Neural crest cell (in vitro differentiated cells): ENCODE measurements around the gene NDC1. TPM values are rescaled to one million over a fixed set of nuclear protein-coding genes. Genes with fewer than 3 reads are reported as not detected.
A peak's percentile ranks its signal among the peaks of the same experiment; 100 is the strongest.
"Not testable (repeated sequence)": the region's sequence is repeated elsewhere in the genome, so short reads cannot be mapped to it uniquely, and the experiment has no call there.

ENCODE experiments used
- DNase-seq: peaks from one replicate; pipeline ENCODE4 v3.0.0; 2021; ENCODE audit warnings: low read depth, mixed read lengths, low spot score
- H3K27ac Mint-ChIP-seq: one replicate; pipeline ENCODE4 v1.8.0; 2021; ENCODE audit warnings: mild to moderate bottlenecking, mixed read lengths; ENCODE audit not compliant: unreplicated experiment
- H3K27me3 Mint-ChIP-seq: 2 replicates; pipeline ENCODE4 v1.8.0; 2021; ENCODE audit warnings: low read depth, mild to moderate bottlenecking, mixed read lengths
- H3K36me3 Mint-ChIP-seq: 2 replicates; pipeline ENCODE4 v1.8.0; 2021; ENCODE audit warnings: low read depth, mild to moderate bottlenecking, mixed read lengths
- H3K4me1 Mint-ChIP-seq: 2 replicates; pipeline ENCODE4 v1.8.0; 2021; ENCODE audit warnings: mixed read lengths
- H3K4me3 Mint-ChIP-seq: one replicate; pipeline ENCODE4 v1.8.0; 2021; ENCODE audit warnings: mild to moderate bottlenecking, mixed read lengths
- H3K9me3 Mint-ChIP-seq: 2 replicates; pipeline ENCODE4 v1.8.0; 2021; ENCODE audit warnings: mixed read lengths
- total RNA-seq: library from RNA; stranded (reverse); gene quantifications from 2 replicates; pipeline ENCODE4 v1.2.1, GENCODE V29; 2021
- TF ChIP-seq, protein P1 (sequence below): fragments of 200-600 bp; sonication (generic); conservative IDR thresholded peaks from 2 replicates; pipeline ENCODE4 v1.5.0; 2021; ENCODE audit warnings: antibody characterized with exemption, mild to moderate bottlenecking

The NDC1 gene
- total RNA-seq, 1 donor from 2014 or later, result 47.3 TPM

DNA sequence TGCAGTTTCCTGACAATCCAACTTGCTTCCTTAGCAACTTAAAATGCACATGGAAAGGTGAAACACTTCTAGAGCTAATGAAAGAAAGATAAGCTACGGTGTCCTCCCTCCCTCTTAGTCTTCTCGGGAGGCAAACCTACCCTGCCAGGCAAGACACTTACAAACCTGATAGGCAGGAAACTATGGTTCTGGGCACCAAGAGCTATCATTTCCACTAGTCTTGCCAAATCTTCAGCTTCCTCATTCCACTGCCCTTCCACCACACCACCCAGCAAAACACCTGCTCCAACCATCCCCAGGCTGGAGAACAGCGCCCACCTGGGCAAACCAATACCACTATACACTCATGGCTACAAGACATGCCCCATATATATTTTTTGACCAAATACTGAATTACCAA is 15.2 kb downstream of the NDC1 start:
- Mint-ChIP-seq H3K36me3 (peaks cover 6% of the 10 kb centered on the region), H3K27me3 (no peaks in the 10 kb centered on the region), H3K4me3 (no peak overlapping the region), H3K9me3 (no peaks in the 10 kb centered on the region), H3K4me1 (no peaks in the 10 kb centered on the region), H3K27ac (no peak overlapping the region)
- TF ChIP-seq, protein P1, sequence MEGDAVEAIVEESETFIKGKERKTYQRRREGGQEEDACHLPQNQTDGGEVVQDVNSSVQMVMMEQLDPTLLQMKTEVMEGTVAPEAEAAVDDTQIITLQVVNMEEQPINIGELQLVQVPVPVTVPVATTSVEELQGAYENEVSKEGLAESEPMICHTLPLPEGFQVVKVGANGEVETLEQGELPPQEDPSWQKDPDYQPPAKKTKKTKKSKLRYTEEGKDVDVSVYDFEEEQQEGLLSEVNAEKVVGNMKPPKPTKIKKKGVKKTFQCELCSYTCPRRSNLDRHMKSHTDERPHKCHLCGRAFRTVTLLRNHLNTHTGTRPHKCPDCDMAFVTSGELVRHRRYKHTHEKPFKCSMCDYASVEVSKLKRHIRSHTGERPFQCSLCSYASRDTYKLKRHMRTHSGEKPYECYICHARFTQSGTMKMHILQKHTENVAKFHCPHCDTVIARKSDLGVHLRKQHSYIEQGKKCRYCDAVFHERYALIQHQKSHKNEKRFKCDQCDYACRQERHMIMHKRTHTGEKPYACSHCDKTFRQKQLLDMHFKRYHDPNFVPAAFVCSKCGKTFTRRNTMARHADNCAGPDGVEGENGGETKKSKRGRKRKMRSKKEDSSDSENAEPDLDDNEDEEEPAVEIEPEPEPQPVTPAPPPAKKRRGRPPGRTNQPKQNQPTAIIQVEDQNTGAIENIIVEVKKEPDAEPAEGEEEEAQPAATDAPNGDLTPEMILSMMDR, result no peak
- no peak for DNase-seq

DNA sequence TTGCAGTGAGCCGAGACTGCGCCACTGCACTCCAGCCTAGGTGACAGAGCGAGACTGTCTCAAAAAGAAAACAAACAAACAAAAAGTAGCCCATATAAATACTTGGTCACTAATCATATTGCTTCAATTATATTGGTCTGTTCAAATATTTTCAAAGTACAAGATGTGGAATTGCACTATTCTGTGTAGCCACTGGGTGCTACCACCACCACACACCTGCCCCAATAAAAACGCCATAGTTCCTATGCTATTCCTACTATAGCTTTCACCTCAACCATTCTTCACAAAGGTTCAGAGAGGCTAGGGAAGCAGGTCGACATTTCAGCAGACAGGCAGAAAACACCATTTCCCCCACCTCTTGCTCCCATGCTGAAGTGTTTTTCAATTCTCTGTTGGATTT is 16.7 kb downstream of the NDC1 start:
- no peak overlapping the region for H3K4me3 Mint-ChIP-seq
- H3K27me3 Mint-ChIP-seq, result no peaks in the 10 kb centered on the region

DNA sequence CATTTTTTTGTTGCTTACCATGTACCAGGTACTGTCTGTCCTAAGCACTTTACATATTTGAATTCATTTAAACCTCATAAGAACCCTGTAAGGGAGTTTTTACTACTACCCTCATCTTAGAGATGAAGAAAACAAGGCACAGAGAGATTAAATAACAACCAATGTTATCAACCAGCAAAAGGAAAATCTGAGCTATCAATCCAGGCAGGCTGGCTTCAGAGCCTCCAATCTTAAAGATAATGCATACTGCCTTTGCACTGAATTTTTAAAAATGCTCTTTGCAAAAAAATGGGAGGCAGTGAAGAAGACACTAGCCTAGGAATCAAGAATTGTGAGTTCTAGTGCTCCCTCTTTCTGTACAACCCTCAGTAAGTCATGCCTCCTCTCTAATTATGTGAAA is 18.7 kb downstream of the NDC1 start:
- Mint-ChIP-seq H3K9me3 (peaks cover 7% of the 10 kb centered on the region), H3K4me3 (no peak overlapping the region), H3K36me3 (peaks cover 37% of the 10 kb centered on the region), H3K4me1 (no peaks in the 10 kb centered on the region), H3K27me3 (no peaks in the 10 kb centered on the region), H3K27ac (no peak overlapping the region)
- DNase-seq, result no peak
- TF ChIP-seq, protein P1, result no peak

More for the DNA sequence above, 16.7 kb downstream of the NDC1 start:
- TF ChIP-seq, protein P1, result peak; percentile 26
- Mint-ChIP-seq H3K9me3 (peaks cover 6% of the 10 kb centered on the region), H3K4me1 (no peaks in the 10 kb centered on the region), H3K36me3 (peaks cover 17% of the 10 kb centered on the region), H3K27ac (no peak overlapping the region)
- no peak for DNase-seq

DNA sequence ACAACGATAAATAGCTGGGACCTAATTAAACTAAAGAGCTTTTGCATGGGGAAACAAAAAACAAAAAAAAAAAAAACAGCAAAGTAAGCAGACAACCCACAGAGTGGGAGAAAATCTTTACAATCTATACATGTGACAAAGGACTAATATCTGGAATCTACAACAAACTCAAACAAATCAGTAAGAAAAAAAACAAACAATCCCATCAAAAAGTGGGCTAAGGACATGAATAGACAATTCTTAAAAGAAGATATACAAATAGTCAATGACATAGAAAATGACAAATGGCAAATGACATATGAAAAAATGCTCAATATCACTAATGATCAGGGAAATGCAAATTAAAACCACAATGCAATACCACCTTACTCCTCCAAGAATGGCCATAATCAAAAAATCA is 21.5 kb downstream of the NDC1 start:
- peaks cover 59% of the 10 kb centered on the region for H3K36me3 Mint-ChIP-seq
- not testable (repeated sequence) for H3K27me3 Mint-ChIP-seq, H3K4me3 Mint-ChIP-seq, DNase-seq, H3K27ac Mint-ChIP-seq, H3K4me1 Mint-ChIP-seq
- peaks cover 10% of the 10 kb centered on the region for H3K9me3 Mint-ChIP-seq

DNA sequence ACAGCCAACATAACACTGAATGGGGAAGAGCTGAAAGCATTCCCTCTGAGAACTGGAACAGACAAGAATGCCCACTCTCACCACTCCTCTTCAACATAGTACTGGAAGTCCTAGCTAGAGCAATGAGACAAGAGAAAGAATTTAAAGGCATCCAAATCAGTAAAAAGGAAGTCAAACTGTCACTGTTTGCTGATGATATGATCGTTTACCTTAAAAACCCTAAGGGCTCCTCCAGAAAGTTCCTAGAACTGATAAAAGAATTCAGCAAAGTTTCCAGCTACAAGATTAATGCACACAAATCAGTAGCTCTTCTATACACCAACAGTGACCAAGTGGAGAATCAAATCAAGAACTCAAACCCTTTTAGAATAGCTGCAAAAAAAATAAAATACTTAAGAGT is 22.6 kb downstream of the NDC1 start:
- Mint-ChIP-seq H3K9me3 (peaks cover 10% of the 10 kb centered on the region), H3K36me3 (peaks cover 68% of the 10 kb centered on the region)
- not testable (repeated sequence) for H3K27ac Mint-ChIP-seq, H3K4me1 Mint-ChIP-seq, H3K27me3 Mint-ChIP-seq, DNase-seq, H3K4me3 Mint-ChIP-seq

DNA sequence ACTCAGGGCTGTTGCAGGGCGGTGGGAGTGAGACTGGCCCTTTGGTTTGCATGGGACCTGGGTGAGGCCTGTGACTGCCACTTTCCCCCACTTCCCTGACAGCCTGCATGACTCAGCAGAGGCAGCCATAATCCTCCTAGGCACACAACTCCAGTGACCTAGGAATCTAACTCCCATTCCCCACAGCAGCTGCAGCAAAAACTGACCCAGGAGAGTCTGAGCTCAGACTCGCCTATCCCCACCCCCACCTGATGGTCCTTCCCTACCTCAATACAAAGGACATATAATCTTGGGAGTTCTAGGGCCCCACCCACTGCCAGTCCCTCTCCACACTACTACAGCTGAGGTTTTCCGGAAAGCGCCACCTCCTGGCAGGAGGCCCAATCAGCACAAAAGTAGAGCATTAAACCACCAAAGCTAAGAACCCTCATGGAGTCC is 26.7 kb downstream of the NDC1 start:
- Mint-ChIP-seq H3K36me3 (peaks cover 57% of the 10 kb centered on the region), H3K27ac (no peak overlapping the region), H3K4me3 (no peak overlapping the region), H3K27me3 (no peaks in the 10 kb centered on the region), H3K4me1 (peaks cover 7% of the 10 kb centered on the region), H3K9me3 (peaks cover 5% of the 10 kb centered on the region)
- TF ChIP-seq, protein P1, result peak; percentile 23
- peak; percentile 5 for DNase-seq

DNA sequence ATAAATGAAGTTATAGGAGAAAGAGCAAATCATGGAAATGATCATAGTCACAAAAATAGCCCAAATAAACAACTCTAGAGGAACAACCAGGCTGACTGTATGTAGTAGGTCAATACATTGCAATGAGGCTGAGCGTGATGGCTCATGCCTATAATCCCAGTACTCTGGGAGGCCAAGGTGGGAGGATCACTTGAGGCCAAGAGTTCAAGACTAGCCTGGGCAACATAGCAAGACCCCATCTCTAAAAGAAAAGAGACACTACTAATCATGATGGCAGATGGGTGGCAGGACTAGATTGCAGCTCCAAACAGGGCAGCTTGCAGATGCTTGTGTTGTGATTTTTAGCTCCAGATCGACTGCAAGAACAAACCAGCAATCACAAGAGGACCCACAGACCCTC is 27.6 kb downstream of the NDC1 start:
- Mint-ChIP-seq H3K9me3 (peaks cover 3% of the 10 kb centered on the region), H3K36me3 (peaks cover 47% of the 10 kb centered on the region), H3K4me1 (peaks cover 7% of the 10 kb centered on the region), H3K4me3 (no peak overlapping the region), H3K27me3 (no peaks in the 10 kb centered on the region), H3K27ac (no peak overlapping the region)
- DNase-seq, result no peak
- TF ChIP-seq, protein P1, result no peak
